ENCODE data around the gene ACBD4. TPM values are rescaled to one million over a fixed set of nuclear protein-coding genes. Genes with fewer than 3 reads are reported as not detected.

The ACBD4 gene
- total and polyA plus RNA-seq, 2 of the 13 experiments (the other 11 are each of a cell fraction or from before 2014, with no cell fraction given), result 16.1 to 26.9 TPM

GRCh38 chr17:45098869-45099616, 36.4 kb upstream of the ACBD4 start (continued):
- no peak for TF ChIP-seq STAT6 (CRISPR knock-in tag; IDR thresholded peaks at IDR 0.05; ENCODE audit: borderline replicate concordance)
- TF ChIP-seq ZNF629 (CRISPR knock-in tag; conservative IDR thresholded peaks at IDR 0.05), result no peak
- peak; percentile 49; the same call in 1 of the 2 replicates for TF ChIP-seq RXRA (CRISPR knock-in tag; IDR thresholded peaks at IDR 0.05)
- no peak for TF ChIP-seq ZNF235 (CRISPR knock-in tag; IDR thresholded peaks at IDR 0.05; ENCODE audit: borderline replicate concordance)
- no peak for TF ChIP-seq MED8 (CRISPR knock-in tag; IDR thresholded peaks at IDR 0.05; ENCODE audit: insufficient replicate concordance)
- no peak for TF ChIP-seq KDM4B (CRISPR knock-in tag; IDR thresholded peaks at IDR 0.05)
- no peak for TF ChIP-seq ZZZ3 (CRISPR knock-in tag; IDR thresholded peaks at IDR 0.05; ENCODE audit: borderline replicate concordance)
- peak; percentile 67 to 72; a peak in 2 of 4 replicates for TF ChIP-seq HMGXB4 (CRISPR knock-in tag; IDR thresholded peaks at IDR 0.05; ENCODE audit: borderline replicate concordance in 1 of 2, low read depth in 1 of 2)
- TF ChIP-seq PATZ1 (CRISPR knock-in tag; IDR thresholded peaks at IDR 0.05), result peak; percentile 64
- TF ChIP-seq GATAD1 (CRISPR knock-in tag; IDR thresholded peaks at IDR 0.05), result peak; percentile 26; the same call in 1 of the 2 replicates
- TF ChIP-seq CEBPZ (IDR thresholded peaks at IDR 0.05; ENCODE audit: low read length), result no peak
- no peak for TF ChIP-seq ZNF615 (CRISPR knock-in tag; IDR thresholded peaks at IDR 0.05; ENCODE audit: borderline replicate concordance)
- 0 out of 2 replicates have a peak, but pooled peaks have one; percentile 17 for TF ChIP-seq ZSCAN21 (CRISPR knock-in tag; IDR thresholded peaks at IDR 0.05; ENCODE audit: borderline replicate concordance)
- TF ChIP-seq STAT5B (CRISPR knock-in tag; IDR thresholded peaks at IDR 0.05), result no peak
- no peak for TF ChIP-seq KLF13 (CRISPR knock-in tag; IDR thresholded peaks at IDR 0.05)
- TF ChIP-seq HINFP (CRISPR knock-in tag; IDR thresholded peaks at IDR 0.05; ENCODE audit: low read depth), result no peak
- TF ChIP-seq ZKSCAN5 (CRISPR knock-in tag; IDR thresholded peaks at IDR 0.05), result no peak
